ENCODE data around the gene RAB40C. TPM values are rescaled to one million over a fixed set of nuclear protein-coding genes. Genes with fewer than 3 reads are reported as not detected.
A peak's percentile ranks its signal among the peaks of the same experiment; 100 is the strongest.

Gene RAB40C
- total RNA-seq, 1 donor from 2014 or later, result 30.6 TPM

DNA sequence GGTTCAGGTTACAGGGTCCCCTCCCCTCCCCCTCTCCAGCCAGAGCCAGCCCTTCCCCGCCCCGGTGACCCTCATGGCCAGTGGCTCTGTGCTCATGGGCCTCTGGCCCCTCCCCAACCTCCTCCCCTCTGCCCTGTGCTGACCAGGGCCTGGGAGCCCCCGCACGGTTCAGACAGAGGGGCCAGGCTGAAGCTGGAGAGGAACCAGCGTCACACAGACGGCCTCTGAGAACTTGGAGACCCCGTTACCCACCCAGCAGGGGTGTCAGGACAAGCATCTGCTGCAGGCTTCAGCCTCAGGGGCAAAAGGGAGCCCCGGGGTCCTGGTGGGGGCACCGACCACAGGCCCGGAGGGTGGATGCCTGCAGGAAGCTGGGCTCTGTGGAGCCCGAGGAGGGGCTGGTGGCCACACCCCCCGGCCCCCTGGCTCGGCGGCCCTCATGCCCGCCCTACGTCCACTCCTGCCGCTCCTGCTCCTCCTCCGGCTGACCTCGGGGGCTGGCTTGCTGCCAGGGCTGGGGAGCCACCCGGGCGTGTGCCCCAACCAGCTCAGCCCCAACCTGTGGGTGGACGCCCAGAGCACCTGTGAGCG is 41.0 kb downstream of the RAB40C start, which contains the start of gene WFIKKN1:
Gene WFIKKN1, plus strand, starts transcription at position 171 of the 591 bp plus-strand sequence. Its CDS starts 269 bp downstream, at position 440.
- Mint-ChIP-seq H3K27ac (peak within 1 kb of the TSS; percentile 96), H3K36me3 (ENCODE audit: insufficient read depth) (peaks cover 6% of the 10 kb centered on the region), H3K27me3 (no peaks in the 10 kb centered on the region), H3K4me1 (ENCODE audit: low read depth) (peaks cover 14% of the 10 kb centered on the region), H3K9me3 (ENCODE audit: low read depth) (no peaks in the 10 kb centered on the region), H3K4me3 (ENCODE audit: low read depth) (peak within 1 kb of the TSS; percentile 67)
- peak; percentile 73 for DNase-seq (ENCODE audit: low spot score, unreplicated experiment)
- TF ChIP-seq, protein P1, sequence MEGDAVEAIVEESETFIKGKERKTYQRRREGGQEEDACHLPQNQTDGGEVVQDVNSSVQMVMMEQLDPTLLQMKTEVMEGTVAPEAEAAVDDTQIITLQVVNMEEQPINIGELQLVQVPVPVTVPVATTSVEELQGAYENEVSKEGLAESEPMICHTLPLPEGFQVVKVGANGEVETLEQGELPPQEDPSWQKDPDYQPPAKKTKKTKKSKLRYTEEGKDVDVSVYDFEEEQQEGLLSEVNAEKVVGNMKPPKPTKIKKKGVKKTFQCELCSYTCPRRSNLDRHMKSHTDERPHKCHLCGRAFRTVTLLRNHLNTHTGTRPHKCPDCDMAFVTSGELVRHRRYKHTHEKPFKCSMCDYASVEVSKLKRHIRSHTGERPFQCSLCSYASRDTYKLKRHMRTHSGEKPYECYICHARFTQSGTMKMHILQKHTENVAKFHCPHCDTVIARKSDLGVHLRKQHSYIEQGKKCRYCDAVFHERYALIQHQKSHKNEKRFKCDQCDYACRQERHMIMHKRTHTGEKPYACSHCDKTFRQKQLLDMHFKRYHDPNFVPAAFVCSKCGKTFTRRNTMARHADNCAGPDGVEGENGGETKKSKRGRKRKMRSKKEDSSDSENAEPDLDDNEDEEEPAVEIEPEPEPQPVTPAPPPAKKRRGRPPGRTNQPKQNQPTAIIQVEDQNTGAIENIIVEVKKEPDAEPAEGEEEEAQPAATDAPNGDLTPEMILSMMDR (IDR thresholded peaks at IDR 0.05; ENCODE audit: unreplicated experiment), result no peak

DNA sequence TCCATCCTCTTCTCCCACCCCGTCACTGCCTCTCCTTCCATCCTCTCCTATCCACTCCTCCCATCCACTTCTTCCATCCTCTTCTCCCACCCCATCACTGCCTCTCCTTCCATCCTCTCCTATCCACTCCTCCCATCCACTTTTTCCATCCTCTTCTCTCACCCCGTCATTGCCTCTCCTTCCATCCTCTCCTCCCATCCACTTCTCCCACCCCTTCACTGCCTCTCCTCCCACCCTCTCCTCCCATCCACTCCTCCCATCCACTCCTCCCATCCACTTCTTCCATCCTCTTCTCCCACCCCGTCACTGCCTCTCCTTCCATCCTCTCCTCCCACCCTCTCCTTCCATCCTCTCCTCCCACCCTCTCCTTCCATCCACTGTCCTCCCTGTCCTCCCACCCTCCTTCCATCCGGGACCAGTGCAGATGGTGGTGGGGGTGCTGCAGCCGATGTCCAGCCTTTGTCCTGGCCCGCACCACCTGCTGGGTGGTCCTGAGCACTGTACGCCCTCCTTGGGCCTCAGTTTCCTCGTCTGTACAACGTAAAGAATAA is 42.0 kb downstream of the RAB40C start:
- H3K27ac Mint-ChIP-seq, result no peak overlapping the region
- TF ChIP-seq, protein P1 (IDR thresholded peaks at IDR 0.05; ENCODE audit: unreplicated experiment), result no peak
- H3K36me3 Mint-ChIP-seq (ENCODE audit: insufficient read depth), result peaks cover 4% of the 10 kb centered on the region
- H3K4me1 Mint-ChIP-seq (ENCODE audit: low read depth), result peaks cover 16% of the 10 kb centered on the region
- H3K27me3 Mint-ChIP-seq, result no peaks in the 10 kb centered on the region
- peak overlapping the region; percentile 55 for H3K4me3 Mint-ChIP-seq (ENCODE audit: low read depth)
- H3K9me3 Mint-ChIP-seq (ENCODE audit: low read depth), result no peaks in the 10 kb centered on the region
- DNase-seq (ENCODE audit: low spot score, unreplicated experiment), result no peak

- peaks cover 4% of the 10 kb centered on the region for H3K36me3 Mint-ChIP-seq (ENCODE audit: insufficient read depth)
- H3K27me3 Mint-ChIP-seq, result no peaks in the 10 kb centered on the region
- peak overlapping the region; percentile 31 for H3K4me3 Mint-ChIP-seq (ENCODE audit: low read depth)
- TF ChIP-seq, protein P1 (IDR thresholded peaks at IDR 0.05; ENCODE audit: unreplicated experiment), result no peak
- no peak for DNase-seq (ENCODE audit: low spot score, unreplicated experiment)
- no peak overlapping the region for H3K27ac Mint-ChIP-seq
- H3K4me1 Mint-ChIP-seq (ENCODE audit: low read depth), result peaks cover 17% of the 10 kb centered on the region
- H3K9me3 Mint-ChIP-seq (ENCODE audit: low read depth), result no peaks in the 10 kb centered on the region
Measured at GRCh38 chr16:632486-633335, 42.8 kb downstream of the RAB40C start.

DNA sequence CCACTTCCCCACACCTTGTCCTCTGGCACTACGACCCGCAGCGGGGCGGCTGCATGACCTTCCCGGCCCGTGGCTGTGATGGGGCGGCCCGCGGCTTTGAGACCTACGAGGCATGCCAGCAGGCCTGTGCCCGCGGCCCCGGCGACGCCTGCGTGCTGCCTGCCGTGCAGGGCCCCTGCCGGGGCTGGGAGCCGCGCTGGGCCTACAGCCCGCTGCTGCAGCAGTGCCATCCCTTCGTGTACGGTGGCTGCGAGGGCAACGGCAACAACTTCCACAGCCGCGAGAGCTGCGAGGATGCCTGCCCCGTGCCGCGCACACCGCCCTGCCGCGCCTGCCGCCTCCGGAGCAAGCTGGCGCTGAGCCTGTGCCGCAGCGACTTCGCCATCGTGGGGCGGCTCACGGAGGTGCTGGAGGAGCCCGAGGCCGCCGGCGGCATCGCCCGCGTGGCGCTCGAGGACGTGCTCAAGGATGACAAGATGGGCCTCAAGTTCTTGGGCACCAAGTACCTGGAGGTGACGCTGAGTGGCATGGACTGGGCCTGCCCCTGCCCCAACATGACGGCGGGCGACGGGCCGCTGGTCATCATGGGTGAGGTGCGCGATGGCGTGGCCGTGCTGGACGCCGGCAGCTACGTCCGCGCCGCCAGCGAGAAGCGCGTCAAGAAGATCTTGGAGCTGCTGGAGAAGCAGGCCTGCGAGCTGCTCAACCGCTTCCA is 43.6 kb downstream of the RAB40C start:
- TF ChIP-seq, protein P1 (IDR thresholded peaks at IDR 0.05; ENCODE audit: unreplicated experiment), result no peak
- H3K9me3 Mint-ChIP-seq (ENCODE audit: low read depth), result no peaks in the 10 kb centered on the region
- no peak for DNase-seq (ENCODE audit: low spot score, unreplicated experiment)
- peaks cover 4% of the 10 kb centered on the region for H3K36me3 Mint-ChIP-seq (ENCODE audit: insufficient read depth)
- no peaks in the 10 kb centered on the region for H3K27me3 Mint-ChIP-seq
- H3K4me3 Mint-ChIP-seq (ENCODE audit: low read depth), result no peak overlapping the region
- H3K27ac Mint-ChIP-seq, result no peak overlapping the region
- peaks cover 20% of the 10 kb centered on the region for H3K4me1 Mint-ChIP-seq (ENCODE audit: low read depth)

Data from progenitor cell of endocrine pancreas (in vitro differentiated cells).